Ramos (cell line): Measurements from ENCODE around the gene TENM3.

Source experiments
- in situ Hi-C: fragments of 300-500 bp; cut with MboI; formaldehyde crosslinking; loops from one replicate; pipeline ENCODE4 v1.14.3; 2022; ENCODE audit warnings: low sequenced_read_pairs; ENCODE audit not compliant: unreplicated experiment

Gene TENM3

DNA sequence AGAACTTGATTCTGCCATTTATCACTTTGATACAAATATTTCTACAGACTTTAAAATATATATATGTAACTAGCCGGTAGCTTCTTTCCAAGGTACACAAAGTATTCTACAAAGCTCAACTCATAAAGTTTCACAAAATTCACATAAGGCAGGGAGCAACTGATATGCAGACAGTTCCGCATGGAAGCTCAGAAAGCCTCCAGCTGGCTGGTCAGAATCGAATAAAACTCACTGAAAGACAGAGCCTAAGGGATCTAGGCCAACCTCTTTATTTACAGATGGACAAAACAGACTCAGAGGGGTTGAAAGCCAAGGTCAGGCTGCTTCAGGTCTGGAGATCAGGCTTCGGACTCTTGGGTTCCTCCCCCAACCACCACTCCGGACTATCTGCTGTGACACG is 543.8 kb downstream of the TENM3 start:
- in situ Hi-C loops = no loop called here

DNA sequence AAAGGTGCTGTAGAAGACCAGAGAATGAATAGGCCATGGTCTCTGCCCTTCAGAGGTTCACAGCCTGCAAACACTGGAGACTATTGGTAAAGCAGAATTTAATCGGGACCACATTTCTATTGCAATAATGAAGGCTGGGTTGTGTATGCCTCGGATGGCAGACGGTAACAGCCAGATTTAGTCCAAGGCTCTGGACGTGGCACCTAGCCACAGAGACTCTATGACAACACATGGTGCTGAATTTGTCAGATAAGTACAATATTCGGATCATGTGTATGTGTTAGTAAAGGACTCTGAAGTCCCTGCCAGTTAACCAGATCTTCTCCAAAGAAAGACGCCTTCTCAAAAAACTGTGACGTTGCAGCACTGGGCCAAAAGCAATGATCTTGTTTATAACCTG is 545.0 kb downstream of the TENM3 start:
- in situ Hi-C loops = no loop called here

DNA sequence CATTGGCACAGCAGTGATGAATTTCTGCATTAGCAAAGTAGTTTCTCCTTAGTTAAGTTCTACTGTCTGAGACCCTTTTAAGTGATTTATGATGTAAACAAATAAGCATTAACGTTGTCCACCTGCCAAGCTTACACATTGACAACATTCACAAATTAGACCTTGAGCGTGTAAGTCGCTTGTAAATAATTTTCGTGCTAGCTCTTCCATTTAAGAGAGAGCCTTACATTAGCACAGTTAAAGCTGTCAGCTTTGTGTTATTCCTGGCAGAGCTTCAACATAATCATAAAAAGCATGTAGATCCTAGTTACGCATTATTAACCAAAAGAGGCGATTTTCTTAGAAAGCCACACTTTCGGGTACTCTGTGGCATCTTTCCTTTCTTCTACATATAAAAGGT is 546.3 kb downstream of the TENM3 start:
- in situ Hi-C loops = no loop called here

DNA sequence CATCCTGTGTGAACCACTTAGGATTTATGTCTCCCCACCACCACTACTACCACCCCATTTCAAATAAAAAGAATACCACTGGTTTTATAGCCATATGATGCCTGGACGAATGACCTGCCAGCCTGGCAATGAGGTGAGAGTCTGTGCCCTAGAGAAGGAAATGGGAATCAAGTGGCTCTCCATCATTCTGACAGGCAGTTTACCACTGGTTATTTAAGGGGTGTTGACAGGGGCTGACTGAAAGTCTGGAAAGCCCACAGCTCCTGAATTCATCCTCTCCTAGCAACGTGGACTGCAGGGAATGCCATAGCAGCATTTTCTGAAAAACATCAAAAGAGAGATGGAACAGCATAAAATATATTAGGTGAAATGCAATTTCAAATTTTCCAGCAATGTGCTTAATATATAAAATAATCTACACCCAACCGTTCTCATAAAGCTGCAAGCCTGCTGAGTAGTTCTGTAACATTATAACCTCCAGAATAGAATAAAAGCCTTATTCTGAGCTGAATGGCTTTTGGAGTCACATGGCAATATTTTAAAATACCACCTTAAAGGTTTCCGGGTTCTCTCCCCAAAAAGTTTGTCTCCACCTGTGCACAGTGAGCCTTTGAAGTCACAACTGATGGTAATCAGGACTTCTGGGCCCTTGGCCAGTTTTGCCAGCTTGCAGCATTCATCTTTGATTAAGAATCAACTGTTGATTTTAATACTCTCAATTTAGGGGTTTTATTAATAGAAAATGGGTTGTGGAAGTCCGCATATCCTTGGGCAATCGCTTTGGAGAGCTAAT is 552.4 kb downstream of the TENM3 start:
- in situ Hi-C loops = no loop called here

DNA sequence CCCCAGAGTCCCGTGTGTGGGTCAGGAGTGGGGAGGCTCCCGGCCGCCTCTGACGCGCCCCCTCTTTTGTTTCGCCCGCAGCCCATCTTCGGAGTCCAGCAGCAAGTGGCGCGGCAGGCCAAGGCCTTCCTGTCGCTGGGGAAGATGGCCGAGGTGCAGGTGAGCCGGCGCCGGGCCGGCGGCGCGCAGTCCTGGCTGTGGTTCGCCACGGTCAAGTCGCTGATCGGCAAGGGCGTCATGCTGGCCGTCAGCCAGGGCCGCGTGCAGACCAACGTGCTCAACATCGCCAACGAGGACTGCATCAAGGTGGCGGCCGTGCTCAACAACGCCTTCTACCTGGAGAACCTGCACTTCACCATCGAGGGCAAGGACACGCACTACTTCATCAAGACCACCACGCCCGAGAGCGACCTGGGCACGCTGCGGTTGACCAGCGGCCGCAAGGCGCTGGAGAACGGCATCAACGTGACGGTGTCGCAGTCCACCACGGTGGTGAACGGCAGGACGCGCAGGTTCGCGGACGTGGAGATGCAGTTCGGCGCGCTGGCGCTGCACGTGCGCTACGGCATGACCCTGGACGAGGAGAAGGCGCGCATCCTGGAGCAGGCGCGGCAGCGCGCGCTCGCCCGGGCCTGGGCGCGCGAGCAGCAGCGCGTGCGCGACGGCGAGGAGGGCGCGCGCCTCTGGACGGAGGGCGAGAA is 556.5 kb downstream of the TENM3 start:
- in situ Hi-C loops = no loop called here

DNA sequence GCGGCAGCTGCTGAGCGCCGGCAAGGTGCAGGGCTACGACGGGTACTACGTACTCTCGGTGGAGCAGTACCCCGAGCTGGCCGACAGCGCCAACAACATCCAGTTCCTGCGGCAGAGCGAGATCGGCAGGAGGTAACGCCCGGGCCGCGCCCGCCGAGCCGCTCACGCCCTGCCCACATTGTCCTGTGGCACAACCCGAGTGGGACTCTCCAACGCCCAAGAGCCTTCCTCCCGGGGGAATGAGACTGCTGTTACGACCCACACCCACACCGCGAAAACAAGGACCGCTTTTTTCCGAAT is 557.0 kb downstream of the TENM3 start:
- in situ Hi-C loops = no loop called here

DNA sequence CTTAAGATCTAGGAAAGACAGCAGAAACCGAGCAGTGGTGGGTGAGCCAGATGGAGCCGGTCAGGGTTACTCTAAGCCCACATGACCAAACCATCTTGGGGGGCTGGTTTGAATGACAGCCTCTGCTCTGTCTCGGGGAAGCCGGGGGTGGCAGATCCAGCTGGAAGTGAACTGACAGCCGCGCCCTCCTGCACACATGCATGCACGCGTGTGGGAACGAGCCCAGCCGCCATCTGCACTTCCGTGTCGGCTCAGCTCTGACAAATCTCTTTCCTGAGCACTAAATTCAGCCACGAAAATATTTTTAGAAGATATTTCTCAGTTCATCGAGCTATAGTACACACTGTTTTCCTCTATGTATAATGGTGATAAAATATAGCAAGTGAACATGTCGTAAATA is 558.4 kb downstream of the TENM3 start:
- in situ Hi-C loops = no loop called here

DNA sequence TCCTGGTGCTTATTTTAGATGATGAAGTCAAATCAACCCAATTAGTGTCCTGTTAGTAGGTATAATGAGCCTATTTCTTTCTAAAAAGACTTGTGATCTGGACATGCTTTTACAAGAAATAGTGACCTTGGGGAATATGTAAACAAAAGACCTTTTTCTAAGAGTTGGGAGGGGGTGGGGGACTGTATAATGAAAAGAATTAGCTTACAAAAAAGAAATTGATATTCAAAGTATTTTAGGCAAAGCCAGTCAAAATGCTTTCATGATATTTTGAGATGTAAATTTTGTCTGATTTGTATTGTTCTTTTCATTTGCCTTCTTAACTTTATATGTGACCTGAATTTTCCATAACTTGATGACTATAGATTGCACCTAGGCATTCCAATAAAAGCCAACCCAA is 559.4 kb downstream of the TENM3 start:
- in situ Hi-C loops = no loop called here

DNA sequence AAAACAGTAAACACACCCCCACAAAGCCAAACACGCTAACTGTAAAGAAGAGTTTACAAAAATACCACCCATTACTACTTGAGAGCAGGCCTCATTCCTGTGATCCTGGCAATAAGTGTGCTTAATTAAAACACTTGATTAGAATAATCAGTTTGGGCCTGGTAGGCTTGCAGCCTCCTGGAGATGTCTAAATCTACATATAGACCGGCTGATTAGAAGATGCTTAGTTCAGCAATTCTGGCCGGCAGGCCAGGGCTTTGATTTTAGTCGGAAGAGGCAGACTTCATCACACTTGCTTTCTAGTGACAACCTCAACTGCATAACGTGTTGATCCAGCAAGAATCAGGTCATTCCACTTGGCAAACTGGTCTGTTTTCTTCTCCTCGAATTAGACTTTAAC is 560.0 kb downstream of the TENM3 start:
- in situ Hi-C loops = no loop called here

DNA sequence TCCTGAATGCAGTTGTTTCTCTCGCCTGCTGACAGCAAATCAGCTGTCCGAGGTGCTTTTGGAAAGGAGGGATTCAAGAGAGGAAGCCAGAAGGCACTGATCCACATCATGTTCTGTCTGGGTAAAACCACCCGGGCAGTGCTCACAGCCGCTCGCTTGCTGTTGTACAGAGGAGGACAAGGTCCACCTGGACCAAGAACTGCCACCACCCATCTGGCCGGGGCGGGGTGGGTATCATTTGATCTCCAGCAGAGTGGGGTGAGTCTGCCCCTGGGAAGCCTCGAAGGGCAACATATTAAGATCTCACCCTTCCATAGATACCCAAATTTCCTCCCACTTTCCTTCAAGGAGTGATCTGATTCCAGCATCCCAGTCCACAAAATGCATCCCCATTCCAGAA is 560.9 kb downstream of the TENM3 start:
- in situ Hi-C loops = no loop called here

DNA sequence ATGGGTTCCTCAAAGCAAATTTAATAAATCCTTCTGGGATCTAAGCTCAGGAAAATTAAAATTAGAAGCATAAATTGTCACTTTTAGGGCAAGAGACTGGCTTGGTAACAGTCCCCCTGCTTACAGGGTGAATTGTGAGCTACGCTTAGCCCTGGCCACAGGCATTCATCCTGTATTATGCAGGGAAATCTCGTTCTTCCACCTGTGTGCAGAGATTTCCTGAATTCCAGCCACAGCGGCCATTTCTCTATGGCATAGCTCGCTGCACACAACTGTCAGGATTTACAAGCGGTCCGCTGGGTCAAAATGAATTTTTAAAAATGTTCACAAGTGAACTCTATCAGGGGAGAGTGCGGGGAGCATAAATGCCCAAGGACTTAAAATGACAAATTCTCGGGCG is 562.1 kb downstream of the TENM3 start:
- in situ Hi-C loops = no loop called here

DNA sequence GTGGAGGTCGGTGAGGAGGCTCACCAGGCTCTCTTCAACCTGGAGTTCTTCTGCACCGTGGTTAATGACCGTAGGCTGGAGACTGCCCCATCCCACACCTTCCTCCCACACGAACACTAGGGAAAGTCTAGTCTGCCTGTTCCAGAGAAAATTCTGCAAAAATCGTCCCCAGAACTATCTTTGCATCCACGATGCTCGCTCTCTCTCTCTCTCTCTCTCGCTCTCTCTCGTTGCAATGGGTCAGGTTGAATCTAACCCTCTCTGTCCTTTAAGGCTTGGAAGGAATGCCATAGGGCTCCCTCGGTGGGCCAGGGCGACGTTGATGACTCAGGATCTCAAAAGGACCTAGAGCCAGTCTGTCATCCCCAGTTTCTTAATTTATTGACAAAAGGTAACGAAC is 562.5 kb downstream of the TENM3 start:
- in situ Hi-C loops = no loop called here

DNA sequence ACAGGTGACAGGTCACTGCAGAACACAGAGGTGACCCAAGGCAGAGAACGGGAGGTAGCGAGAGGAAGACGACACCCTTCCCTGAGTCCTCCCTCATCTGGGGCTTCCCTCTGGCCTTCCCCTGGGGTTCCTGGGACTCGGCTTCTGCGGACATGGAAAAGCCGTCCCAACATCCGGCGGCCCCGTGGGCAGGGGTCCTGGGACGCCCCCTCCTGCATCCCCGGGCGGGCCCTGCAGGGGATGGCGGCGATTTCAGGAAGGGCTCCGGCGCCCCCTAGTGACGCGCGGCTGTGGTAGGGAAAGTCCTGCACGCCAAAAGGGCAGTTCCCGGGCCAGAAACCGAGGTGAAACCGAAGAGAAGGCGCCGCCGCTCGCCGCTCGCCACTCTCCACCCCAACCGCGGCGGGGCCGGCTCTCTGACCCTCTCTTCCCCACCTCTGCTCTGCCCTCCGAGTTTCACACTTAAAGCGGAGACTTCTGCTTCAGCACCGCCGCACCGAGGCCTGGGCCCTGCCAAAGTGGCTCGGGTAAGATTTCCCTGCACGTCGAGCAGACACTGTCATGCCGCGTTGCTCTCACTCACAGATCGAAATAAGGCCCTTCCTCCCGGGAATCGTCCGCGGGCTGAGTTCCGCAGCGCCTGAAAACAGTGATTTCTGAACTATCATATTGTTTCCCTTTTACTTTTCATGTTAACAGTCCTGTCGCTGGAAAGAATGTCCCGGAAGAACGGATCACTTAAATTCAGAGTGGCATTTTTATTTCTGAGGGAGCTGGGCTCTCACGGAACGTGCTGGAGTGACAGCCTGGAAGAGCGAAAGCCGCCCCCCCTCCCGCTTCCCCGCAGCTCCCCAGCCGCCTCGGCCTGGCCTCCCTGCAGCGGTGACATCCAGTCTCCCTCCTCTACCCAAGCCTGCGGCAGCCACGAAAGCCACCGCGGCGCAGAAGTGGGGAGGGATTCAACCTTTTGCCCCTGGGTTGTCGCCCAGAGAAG is 563.4 kb downstream of the TENM3 start:
- in situ Hi-C loops = no loop called here

DNA sequence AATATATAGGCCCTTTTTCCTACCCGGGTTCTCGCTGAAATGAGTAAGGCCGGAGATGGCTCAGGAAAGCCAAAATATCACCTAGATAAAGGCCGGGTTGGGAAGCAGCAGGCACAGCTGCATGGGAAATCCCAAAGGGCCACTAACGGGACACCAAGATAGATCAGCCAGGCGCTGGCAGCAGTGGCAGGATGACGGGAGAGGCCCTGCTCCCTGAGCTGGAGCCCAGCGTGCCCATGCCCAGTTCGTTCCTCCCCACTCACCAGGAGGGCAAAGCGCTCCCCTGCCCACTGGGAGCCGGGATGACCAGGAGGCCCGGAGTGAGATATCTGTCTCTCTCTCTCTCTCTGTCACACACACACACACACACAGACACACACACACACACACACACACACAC is 564.1 kb downstream of the TENM3 start:
- in situ Hi-C loops = no loop called here

DNA sequence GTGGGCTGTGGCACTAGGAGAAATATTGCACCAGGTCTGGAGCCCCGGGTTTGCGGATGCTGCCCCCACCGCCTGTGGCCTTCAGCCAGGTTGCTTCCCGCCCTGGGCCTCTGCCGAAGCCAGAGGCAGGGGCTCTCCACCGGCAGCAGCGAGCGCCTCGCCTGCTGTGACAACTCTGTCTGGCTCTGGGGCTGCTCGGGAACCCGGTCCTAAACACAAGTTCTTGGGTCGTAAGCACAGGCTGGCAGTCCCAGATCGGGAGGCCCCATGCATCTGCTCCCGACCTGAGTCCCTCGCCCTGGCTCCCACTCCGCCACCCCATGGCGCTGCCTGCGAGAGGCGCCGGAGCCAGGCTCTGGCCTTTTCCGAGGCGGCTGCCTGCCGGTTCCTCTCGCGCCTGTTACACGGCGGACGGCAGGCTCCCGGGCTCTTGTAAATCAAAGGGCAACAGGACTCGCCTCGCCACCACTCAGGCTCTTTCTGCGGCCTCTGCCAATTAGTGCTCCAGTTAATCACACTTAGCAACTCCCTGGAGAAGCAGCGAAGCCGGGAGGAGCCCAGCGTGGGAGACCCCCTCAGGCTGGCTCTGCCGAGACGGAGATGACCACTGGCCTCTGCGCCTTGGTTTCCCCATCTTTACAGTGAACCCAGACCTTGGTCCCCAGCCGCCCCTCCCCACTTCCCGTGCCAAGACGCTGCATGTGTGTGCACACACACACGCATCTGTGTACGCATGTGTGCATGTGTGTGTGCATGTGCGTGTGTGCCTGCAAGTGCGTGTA is 564.8 kb downstream of the TENM3 start:
- in situ Hi-C loops = no loop called here

DNA sequence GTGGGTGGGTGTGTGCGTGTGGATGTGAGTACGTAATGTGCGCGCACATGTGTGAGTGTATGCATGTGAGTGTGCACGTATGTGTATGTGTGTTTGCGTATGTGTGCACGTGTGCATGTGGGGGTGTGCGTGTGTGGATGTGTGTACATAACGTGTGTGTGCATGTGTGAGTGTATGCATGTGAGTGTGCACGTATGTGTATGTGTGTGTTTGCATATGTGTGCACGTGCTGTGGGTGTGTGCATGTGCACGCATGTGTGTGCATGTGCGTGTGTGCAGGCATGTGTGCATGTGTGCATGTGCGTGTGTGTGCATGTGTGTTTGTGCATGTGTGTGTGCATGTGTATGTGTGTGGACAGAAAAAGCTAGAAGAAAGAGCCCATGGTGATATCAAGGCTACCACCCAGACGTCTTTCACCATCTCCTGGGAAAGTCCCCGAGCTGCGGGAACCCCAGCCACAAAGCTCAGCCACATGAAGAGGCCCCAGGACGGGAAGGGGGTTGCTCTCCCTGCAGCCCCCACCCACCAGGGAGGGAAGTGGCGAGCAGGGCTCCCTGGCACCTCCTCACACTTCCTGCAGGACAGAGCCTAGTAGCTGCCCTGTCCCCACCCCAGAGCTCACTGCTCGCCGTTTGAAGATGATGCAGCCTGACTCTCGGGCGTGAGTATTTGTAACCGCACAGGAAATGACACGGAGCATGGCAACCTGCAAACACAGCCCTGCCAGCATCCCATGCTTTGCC is 565.6 kb downstream of the TENM3 start:
- in situ Hi-C loops = no loop called here

DNA sequence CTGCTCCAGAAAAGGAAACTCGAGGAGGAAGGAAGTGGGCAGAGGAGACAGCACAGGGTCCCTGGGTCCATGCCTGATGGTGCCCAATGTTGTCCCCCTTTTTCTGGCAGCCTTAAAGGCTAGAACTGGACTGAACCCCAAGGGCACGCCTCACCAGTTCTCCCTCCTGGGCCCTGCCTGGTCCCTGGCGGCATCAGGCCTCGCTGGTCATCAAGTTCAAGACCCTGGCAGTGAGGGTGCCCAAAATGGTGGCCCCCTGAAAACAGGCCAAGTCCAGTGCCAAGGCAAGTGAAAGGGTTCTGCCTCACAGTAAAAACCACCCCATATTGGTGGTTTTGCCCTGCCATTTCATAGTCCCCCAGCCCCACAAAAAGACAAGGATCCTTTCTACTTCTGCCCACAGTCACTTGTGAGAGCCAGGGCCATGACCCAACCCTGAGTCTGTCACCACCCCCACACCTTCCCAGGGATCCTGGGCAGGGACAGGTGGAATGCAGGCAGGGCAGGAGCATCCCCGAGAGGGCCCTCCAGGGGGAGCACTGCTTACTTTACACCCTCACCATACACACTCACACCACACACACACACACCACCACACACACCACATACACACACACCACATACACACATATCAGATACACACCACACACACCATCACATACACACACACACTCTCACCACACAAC is 566.4 kb downstream of the TENM3 start:
- in situ Hi-C loops = no loop called here

DNA sequence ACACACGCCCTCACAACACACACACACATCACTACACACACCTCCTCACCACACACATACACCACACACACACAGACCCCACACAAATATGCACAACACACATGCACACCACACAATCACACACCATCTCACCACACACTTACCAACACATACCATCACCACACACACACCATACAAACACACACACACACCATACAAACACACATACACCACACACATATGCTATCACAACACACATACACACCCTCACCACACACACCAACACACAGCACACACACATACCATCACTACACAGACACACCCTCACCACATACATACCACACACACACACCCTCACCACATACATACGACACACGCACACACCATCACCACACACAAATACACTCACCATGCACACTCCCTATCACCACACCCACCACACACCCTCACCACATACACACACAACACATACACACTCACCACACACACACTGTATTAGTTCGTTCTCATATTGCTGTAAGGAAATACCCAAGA is 567.0 kb downstream of the TENM3 start:
- in situ Hi-C loops = no loop called here

DNA sequence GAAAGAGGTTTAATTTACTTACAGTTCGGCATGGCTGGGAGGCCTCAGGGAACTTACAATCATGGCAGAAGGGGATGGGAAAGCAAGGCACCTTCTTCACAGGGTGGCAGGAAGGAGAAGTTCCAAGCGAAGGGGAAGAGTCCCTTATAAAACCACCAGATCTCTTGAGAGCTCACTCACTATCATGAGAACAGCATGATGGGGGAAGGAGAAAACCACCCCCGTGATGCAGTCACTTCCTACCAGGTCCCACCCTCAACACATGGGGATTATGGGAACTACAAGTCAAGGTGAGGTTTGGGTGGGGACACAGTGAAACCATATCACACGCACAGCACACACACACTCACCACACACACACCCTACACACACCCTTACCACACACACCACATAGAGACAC is 569.7 kb downstream of the TENM3 start:
- in situ Hi-C loops = no loop called here
